GM19452 (cell line): ENCODE data around the gene THADA.
A peak's percentile ranks its signal among the peaks of the same experiment; 100 is the strongest.

Experiments used
- ATAC-seq: cut with Tn5 transposase; IDR thresholded peaks from one replicate; pipeline ENCODE4 v1.9.1; 2021; ENCODE audit not compliant: unreplicated experiment

The THADA gene

GRCh38 chr2:43513796-43514195 lies 82.0 kb downstream of the THADA start:
- no peak for ATAC-seq

GRCh38 chr2:43513216-43513615 lies 82.6 kb downstream of the THADA start:
- ATAC-seq, result peak; percentile 74

GRCh38 chr2:43511199-43511598 lies 84.6 kb downstream of the THADA start:
- no peak for ATAC-seq

GRCh38 chr2:43509886-43510285 lies 86.0 kb downstream of the THADA start:
- ATAC-seq, result no peak

- ATAC-seq, result no peak
These were observed 87.6 kb downstream of the THADA start for GRCh38 chr2:43508209-43508608.

GRCh38 chr2:43507137-43507536 lies 88.7 kb downstream of the THADA start:
- no peak for ATAC-seq

GRCh38 chr2:43495727-43496126 lies 100.1 kb downstream of the THADA start:
- ATAC-seq, result no peak

- ATAC-seq, result no peak
These were observed 101.9 kb downstream of the THADA start for GRCh38 chr2:43493954-43494353.

GRCh38 chr2:43491065-43491639 lies 104.7 kb downstream of the THADA start:
- no peak for ATAC-seq

GRCh38 chr2:43490252-43490786 lies 105.5 kb downstream of the THADA start:
- ATAC-seq, result no peak

GRCh38 chr2:43488737-43489136 lies 107.1 kb downstream of the THADA start:
- no peak for ATAC-seq

- ATAC-seq, result no peak
These were observed 109.2 kb downstream of the THADA start for GRCh38 chr2:43486603-43487002.

- ATAC-seq, result no peak
These were observed 111.4 kb downstream of the THADA start for GRCh38 chr2:43484323-43484930.

GRCh38 chr2:43482961-43483360 lies 112.9 kb downstream of the THADA start:
- peak; percentile 68 for ATAC-seq

- ATAC-seq, result no peak
These were observed 113.8 kb downstream of the THADA start for GRCh38 chr2:43481927-43482542.

- no peak for ATAC-seq
These were observed 115.0 kb downstream of the THADA start for GRCh38 chr2:43480874-43481273.

- no peak for ATAC-seq
These were observed 117.3 kb downstream of the THADA start for GRCh38 chr2:43478412-43479086.

GRCh38 chr2:43475922-43476321 lies 119.9 kb downstream of the THADA start:
- ATAC-seq, result no peak

GRCh38 chr2:43475137-43475846 lies 120.5 kb downstream of the THADA start:
- ATAC-seq, result no peak

GRCh38 chr2:43474273-43474672 lies 121.6 kb downstream of the THADA start:
- no peak for ATAC-seq

GRCh38 chr2:43473767-43474166 lies 122.1 kb downstream of the THADA start:
- no peak for ATAC-seq
